ENCODE measurements around the gene PHLPP1.
"Not testable (repeated sequence)": the region's sequence is repeated elsewhere in the genome, so short reads cannot be mapped to it uniquely, and the experiment has no call there.

PHLPP1 gene

GRCh38 chr18:62737241-62737873, 22.0 kb downstream of the PHLPP1 start:
- H3K4me3 ChIP-seq (ENCODE audit: low read depth, low read length): no peak overlapping the region
- TF ChIP-seq CTCF (IDR thresholded peaks at IDR 0.05; ENCODE audit: low read depth, low read length): no peak

- TF ChIP-seq CTCF (IDR thresholded peaks at IDR 0.05; ENCODE audit: low read depth, low read length): no peak
- no peak overlapping the region for H3K4me3 ChIP-seq (ENCODE audit: low read depth, low read length)
Observed at GRCh38 chr18:62738639-62739038, 23.3 kb downstream of the PHLPP1 start.

GRCh38 chr18:62739911-62740310, 24.6 kb downstream of the PHLPP1 start:
- no peak for TF ChIP-seq CTCF (IDR thresholded peaks at IDR 0.05; ENCODE audit: low read depth, low read length)
- no peak overlapping the region for H3K4me3 ChIP-seq (ENCODE audit: low read depth, low read length)

GRCh38 chr18:62740650-62741049, 25.3 kb downstream of the PHLPP1 start:
- H3K4me3 ChIP-seq (ENCODE audit: low read depth, low read length): not testable (repeated sequence)

- TF ChIP-seq CTCF (IDR thresholded peaks at IDR 0.05; ENCODE audit: low read depth, low read length): no peak
- no peak overlapping the region for H3K4me3 ChIP-seq (ENCODE audit: low read depth, low read length)
Observed at GRCh38 chr18:62741118-62741566, 25.8 kb downstream of the PHLPP1 start.

GRCh38 chr18:62741584-62741983, 26.2 kb downstream of the PHLPP1 start:
- H3K4me3 ChIP-seq (ENCODE audit: low read depth, low read length): no peak overlapping the region
- TF ChIP-seq CTCF (IDR thresholded peaks at IDR 0.05; ENCODE audit: low read depth, low read length): no peak

GRCh38 chr18:62744076-62744968, 29.0 kb downstream of the PHLPP1 start:
- no peak for TF ChIP-seq CTCF (IDR thresholded peaks at IDR 0.05; ENCODE audit: low read depth, low read length)
- no peak overlapping the region for H3K4me3 ChIP-seq (ENCODE audit: low read depth, low read length)

Measured in WI38 (cell line).